HL-60 (cell line): ENCODE measurements around the gene ANKH.

ENCODE experiments used
- DNase-seq, 2 experiments: peaks; one replicate each; pipeline ENCODE4 v3.0.0-alpha.2; 2010 to 2020; ENCODE audit warnings: low read depth in 1 of 2, low spot score in 1 of 2
- H3K27ac ChIP-seq: fragments of 250-450 bp; sonication (Bioruptor Pico); replicated peaks from 2 replicates; pipeline ENCODE4 v1.5.1; 2020; ENCODE audit warnings: mild to moderate bottlenecking, moderate library complexity
- H3K27me3 ChIP-seq: fragments of 250-450 bp; sonication (Bioruptor Pico); 2 replicates; pipeline ENCODE4 v1.5.1; 2021; ENCODE audit warnings: mild to moderate bottlenecking, moderate library complexity; ENCODE audit not compliant: insufficient read depth, poor library complexity, severe bottlenecking
- H3K4me3 ChIP-seq: replicated peaks from 2 replicates; pipeline ENCODE4 v1.5.1; 2011; ENCODE audit warnings: mild to moderate bottlenecking, control low read depth, low read length; ENCODE audit not compliant: insufficient read depth
- CTCF ChIP-seq: IDR thresholded peaks from one replicate; pipeline ENCODE4 v1.5.1; 2011; ENCODE audit warnings: low read length, control low read depth, inconsistent platforms; ENCODE audit not compliant: insufficient read depth
- GABPA ChIP-seq: IDR thresholded peaks from 2 replicates; pipeline ENCODE4 v1.6.1; 2012; ENCODE audit warnings: low read depth
- POLR2AphosphoS5 ChIP-seq: IDR thresholded peaks from 2 replicates; pipeline ENCODE4 v1.6.1; 2012; ENCODE audit warnings: low read depth
- REST ChIP-seq: IDR thresholded peaks from 2 replicates; pipeline ENCODE4 v1.6.1; 2012; ENCODE audit warnings: low read depth; ENCODE audit not compliant: insufficient replicate concordance
- SPI1 ChIP-seq: IDR thresholded peaks from 2 replicates; pipeline ENCODE4 v1.6.1; 2012; ENCODE audit warnings: low read depth, mild to moderate bottlenecking, borderline replicate concordance

The ANKH gene

GRCh38 chr5:14701556-14701955 lies 170.0 kb downstream of the ANKH start:
- Histone ChIP-seq H3K27me3 (no peaks in the 10 kb centered on the region), H3K4me3 (no peak overlapping the region), H3K27ac (no peak overlapping the region)
- TF ChIP-seq POLR2AphosphoS5 (no peak), GABPA (no peak), CTCF (no peak), REST (no peak)
- DNase-seq: no peak

GRCh38 chr5:14700478-14701436 lies 170.8 kb downstream of the ANKH start:
- Histone ChIP-seq H3K27me3 (no peaks in the 10 kb centered on the region), H3K27ac (no peak overlapping the region), H3K4me3 (no peak overlapping the region)
- no peak for TF ChIP-seq GABPA
- no peak for TF ChIP-seq SPI1
- TF ChIP-seq CTCF: no peak
- no peak for TF ChIP-seq REST
- no peak for TF ChIP-seq POLR2AphosphoS5
- DNase-seq: peak in 1 of 2 experiments; percentile 81

GRCh38 chr5:14699807-14700400 lies 171.7 kb downstream of the ANKH start:
- H3K27ac ChIP-seq: no peak overlapping the region

More at GRCh38 chr5:14699807-14700400, 171.7 kb downstream of the ANKH start:
- TF ChIP-seq GABPA: no peak
- TF ChIP-seq SPI1: no peak
- no peak for TF ChIP-seq CTCF
- no peak for TF ChIP-seq REST
- no peak overlapping the region for H3K4me3 ChIP-seq
- no peak for DNase-seq
- H3K27me3 ChIP-seq: no peaks in the 10 kb centered on the region
